Lower leg skin (tissue), 4 donors: ENCODE results near the gene SMIM22. TPM values are rescaled to one million over a fixed set of nuclear protein-coding genes. Genes with fewer than 3 reads are reported as not detected.
A peak's percentile ranks its signal among the peaks of the same experiment; 100 is the strongest.

Experiments used
- DNase-seq, 2 donors: peaks; one replicate each; pipeline ENCODE4 v3.0.0-alpha.2; 2019; ENCODE audit warnings: low spot score in 2 of 2
- H3K4me3 ChIP-seq: fragments of 200-600 bp; sonication (generic); 2 replicates; pipeline ENCODE4 v1.5.1; 2017; ENCODE audit warnings: mild to moderate bottlenecking, low read depth; ENCODE audit not compliant: poor library complexity, severe bottlenecking
- CTCF ChIP-seq, 3 donors: fragments of 450-650 bp; IDR thresholded peaks; one replicate each; pipeline ENCODE4 v1.5.1; 2016; ENCODE audit warnings: antibody characterized with exemption in 3 of 3, mild to moderate bottlenecking in 3 of 3, moderate library complexity in 2 of 3
- POLR2A ChIP-seq, 2 donors: fragments of 450-650 bp; IDR thresholded peaks; one replicate each; pipeline ENCODE4 v1.6.1; 2016 to 2017; ENCODE audit warnings: antibody characterized with exemption in 2 of 2, mild to moderate bottlenecking in 1 of 2, moderate library complexity in 1 of 2
- WGBS, 2 donors: methylation state at CpG; one replicate each; pipeline ENCODE4 v1.1.5; 2018; 5-methylcytosine and 5-hydroxymethylcytosine counted together
- intact Hi-C: fragments of 100-400 bp; cut with DNase I; formaldehyde crosslinking; loops from one replicate; pipeline ENCODE4 v1.15.0; 2023; ENCODE audit warnings: low total_unique reads
- total RNA-seq, 4 donors: library from RNA; depleted of rRNA; stranded (reverse); fragments of >200 nt; gene quantifications; one replicate each; pipeline ENCODE4 v1.1.0, GENCODE V29; 2016

SMIM22 gene
- total RNA-seq, 4 donors from 2014 or later: 6.6 to 10.6 (median 7.6) TPM; not detected in 1

- H3K4me3 ChIP-seq: peak within 1 kb of the TSS; percentile 94
- intact Hi-C loops: no loop called here
- 5 to 9% methylated on average over 24 to 43 of the region's 72 CpGs for WGBS, 2 donors
- DNase-seq: peak; percentile 98 to 100
- TF ChIP-seq POLR2A (IDR thresholded peaks at IDR 0.05) (no peak), CTCF (IDR thresholded peaks at IDR 0.05) (no peak)
These were observed 28.1 kb upstream of the SMIM22 start, which contains the start of gene ZNF500 for GRCh38 chr16:4766875-4767628. ZNF500 (minus strand) TSS chr16:4767162; CDS start chr16:4765978, 1,184 bp downstream.

DNA sequence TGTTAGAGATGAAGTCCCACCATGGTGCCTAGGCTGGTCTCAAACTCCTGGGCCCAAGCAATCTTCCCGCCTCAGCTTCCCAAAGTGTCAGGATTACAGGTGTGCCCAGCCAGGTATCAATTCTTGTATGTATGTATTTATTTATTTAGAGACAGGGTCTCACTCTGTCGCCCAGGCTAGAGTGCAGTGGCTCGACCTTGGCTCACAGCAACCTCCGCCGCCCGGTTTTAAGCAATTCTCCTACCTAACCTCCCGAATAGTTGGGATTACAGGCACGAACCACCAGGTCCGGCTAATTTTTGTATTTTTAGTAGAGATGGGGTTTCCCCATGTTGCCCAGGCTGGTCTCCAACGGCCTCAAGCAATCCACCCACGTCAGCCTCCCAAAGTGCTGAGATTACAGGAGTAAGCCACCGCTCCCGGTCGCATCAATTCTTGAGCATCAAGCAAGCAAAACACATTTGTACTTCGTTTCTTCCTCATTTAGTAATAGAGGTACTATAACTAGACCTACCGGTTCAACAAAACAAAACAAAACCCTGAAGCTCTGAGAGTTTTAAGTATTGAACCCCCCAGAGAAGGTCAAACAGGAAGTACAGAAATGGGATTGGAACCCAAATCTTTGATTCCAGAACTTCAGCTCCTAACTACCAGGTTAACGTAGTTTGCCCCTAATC is 27.2 kb upstream of the SMIM22 start:
- intact Hi-C loops: no loop called here

GRCh38 chr16:4768549-4769305 is 26.4 kb upstream of the SMIM22 start:
- no peak for TF ChIP-seq CTCF (IDR thresholded peaks at IDR 0.05)
- no peak for TF ChIP-seq POLR2A (IDR thresholded peaks at IDR 0.05)
- peak; percentile 98 to 100 for DNase-seq
- 4 to 7% methylated on average over 30 to 44 of the region's 48 CpGs for whole genome bisulfite sequencing, 2 donors
- intact Hi-C loops: no loop called here
- H3K4me3 ChIP-seq: peak overlapping the region; percentile 18

More for the DNA sequence above, 27.2 kb upstream of the SMIM22 start:
- no peak overlapping the region for H3K4me3 ChIP-seq
- WGBS, 2 donors: 28 to 31% methylated on average over 17 of the region's 17 CpGs
- peak in 1 of 2 donors; percentile 42 for DNase-seq
- TF ChIP-seq POLR2A (IDR thresholded peaks at IDR 0.05) (no peak), CTCF (IDR thresholded peaks at IDR 0.05) (no peak)

- WGBS, 2 donors: 58 to 66% methylated on average over 7 of the region's 7 CpGs
These were observed 25.9 kb upstream of the SMIM22 start for GRCh38 chr16:4769306-4769638.

DNA sequence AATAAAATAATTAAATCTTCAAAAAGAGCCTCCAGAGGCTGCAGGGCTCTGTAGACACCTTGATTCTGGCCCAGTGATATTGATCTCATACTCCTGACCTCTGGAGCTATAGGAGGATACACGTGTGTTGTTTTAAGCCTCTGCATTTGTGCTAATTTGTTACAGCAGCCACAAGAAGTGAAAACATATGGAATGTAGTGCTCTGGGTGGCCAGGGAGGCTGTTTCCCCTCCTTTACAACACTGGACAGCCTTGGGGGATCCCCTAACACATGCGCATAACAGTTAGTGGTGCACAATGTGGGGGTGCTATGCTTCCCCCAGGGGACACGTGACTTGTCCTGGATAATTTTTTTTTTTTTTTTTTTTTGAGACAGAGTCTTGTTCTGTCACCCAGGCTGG is 23.5 kb upstream of the SMIM22 start:
- H3K4me3 ChIP-seq: no peak overlapping the region
- TF ChIP-seq POLR2A (IDR thresholded peaks at IDR 0.05) (no peak), CTCF (IDR thresholded peaks at IDR 0.05) (no peak)
- no peak for DNase-seq
- intact Hi-C loops: no loop called here
- WGBS, 2 donors: 53 to 54% methylated on average over 3 of the region's 3 CpGs

More at GRCh38 chr16:4769306-4769638, 25.9 kb upstream of the SMIM22 start:
- H3K4me3 ChIP-seq: no peak overlapping the region
- TF ChIP-seq CTCF (IDR thresholded peaks at IDR 0.05): no peak
- TF ChIP-seq POLR2A (IDR thresholded peaks at IDR 0.05): no peak
- intact Hi-C loops: no loop called here
- DNase-seq: no peak
